Neural cell (in vitro differentiated cells): ENCODE data around the gene EDAR.

Experiments used
- CTCF ChIP-seq: fragments of 450-650 bp; IDR thresholded peaks from 2 replicates; pipeline ENCODE4 v1.5.1; 2014; ENCODE audit warnings: antibody characterized with exemption, mild to moderate bottlenecking, moderate library complexity; ENCODE audit not compliant: poor library complexity, severe bottlenecking
- EP300 ChIP-seq: fragments of 450-650 bp; conservative IDR thresholded peaks from 2 replicates; pipeline ENCODE4 v1.6.1; 2014; ENCODE audit warnings: antibody characterized with exemption, mild to moderate bottlenecking, moderate library complexity; ENCODE audit not compliant: poor library complexity, severe bottlenecking
- POLR2AphosphoS5 ChIP-seq: IDR thresholded peaks from 2 replicates; pipeline ENCODE4 v1.6.1; 2012
- RAD21 ChIP-seq: fragments of 450-650 bp; conservative IDR thresholded peaks from 2 replicates; pipeline ENCODE4 v1.6.1; 2014; ENCODE audit warnings: antibody characterized with exemption, mild to moderate bottlenecking, moderate library complexity

- TF ChIP-seq POLR2AphosphoS5 (no peak), EP300 (no peak), CTCF (no peak), RAD21 (no peak)
Measured at GRCh38 chr2:108944601-108945331, 44.3 kb downstream of the EDAR start.
